ENCODE results near the gene TMPRSS9.
"Not testable (repeated sequence)": the region's sequence is repeated elsewhere in the genome, so short reads cannot be mapped to it uniquely, and the experiment has no call there.

TMPRSS9 gene

GRCh38 chr19:2441096-2441752 lies 81.2 kb downstream of the TMPRSS9 start:
- DNase-seq, result no peak

DNA sequence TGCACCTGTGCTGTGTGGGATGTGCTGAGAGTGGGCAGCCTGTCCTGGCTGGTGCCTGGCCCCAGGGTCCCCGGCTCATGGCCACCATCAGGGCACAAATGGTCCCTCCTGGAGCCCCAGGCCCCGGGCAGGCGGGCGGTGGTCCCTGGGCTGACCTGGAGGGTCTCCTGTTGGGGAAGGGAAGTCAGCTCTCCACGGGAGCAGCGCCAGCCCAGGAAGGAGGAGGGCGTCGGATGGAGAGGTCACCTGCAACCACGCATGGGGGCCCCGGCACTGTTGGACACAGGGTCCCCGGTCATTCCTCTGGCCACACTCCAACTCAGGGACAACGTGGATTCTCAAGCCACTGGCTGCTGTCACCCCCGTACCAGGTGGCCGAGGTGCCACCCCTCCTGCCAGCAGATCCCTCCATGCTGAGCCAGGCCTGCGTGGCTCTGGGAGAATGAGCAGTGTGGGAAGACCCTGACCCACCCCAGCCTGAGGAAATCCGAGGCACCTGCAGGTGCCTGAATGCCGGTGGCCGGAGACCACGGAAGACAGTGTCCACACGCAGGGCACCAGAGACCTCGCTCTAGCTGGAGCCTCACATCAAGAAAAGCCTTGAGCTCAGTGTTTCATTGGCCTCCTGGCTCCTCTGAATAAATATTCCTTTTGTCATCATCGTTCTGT lies 83.2 kb downstream of the TMPRSS9 start:
- no peak for DNase-seq

DNA sequence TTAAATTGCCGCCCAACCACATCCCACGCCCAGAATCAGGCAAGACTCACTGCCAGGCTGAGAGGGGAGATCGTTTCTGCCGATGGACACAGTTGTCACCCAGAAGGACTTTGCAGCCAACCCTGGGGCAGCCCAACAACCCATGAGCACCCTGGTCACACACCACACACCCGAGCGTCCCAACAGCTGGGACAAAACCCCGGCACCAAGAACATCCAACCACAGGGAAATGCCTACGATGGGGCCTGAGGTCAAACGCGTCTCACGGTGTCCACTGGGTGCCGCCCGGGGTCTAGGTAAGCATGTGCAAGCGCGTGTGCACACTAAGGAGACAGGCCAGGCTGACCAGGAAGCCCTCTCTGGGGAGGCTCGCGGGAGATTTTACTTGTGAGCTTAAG lies 83.7 kb downstream of the TMPRSS9 start:
- no peak for DNase-seq

- no peak for DNase-seq
These were observed 84.4 kb downstream of the TMPRSS9 start for GRCh38 chr19:2444251-2445002.

- no peak for DNase-seq
These were observed 86.3 kb downstream of the TMPRSS9 start for GRCh38 chr19:2446381-2446780.

DNA sequence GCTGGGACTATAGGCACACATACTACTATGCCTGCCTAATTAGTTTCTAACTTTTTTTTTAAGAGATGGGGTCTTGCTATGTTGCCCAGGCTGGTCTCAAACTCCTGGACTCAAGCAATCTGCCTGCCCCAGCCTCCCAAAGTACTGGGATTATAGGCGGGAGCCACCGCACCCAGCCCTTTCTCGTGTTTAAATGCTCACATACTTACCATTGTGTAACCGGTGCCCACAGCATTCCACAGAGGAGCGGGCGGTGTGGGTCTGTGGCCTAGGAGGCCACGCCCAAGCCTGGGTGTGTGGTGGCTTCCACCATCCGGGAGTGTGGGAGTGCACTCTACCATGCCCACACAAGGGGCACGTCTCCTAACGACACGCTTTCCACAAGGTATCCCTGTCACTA lies 89.0 kb downstream of the TMPRSS9 start:
- DNase-seq, result no peak

DNA sequence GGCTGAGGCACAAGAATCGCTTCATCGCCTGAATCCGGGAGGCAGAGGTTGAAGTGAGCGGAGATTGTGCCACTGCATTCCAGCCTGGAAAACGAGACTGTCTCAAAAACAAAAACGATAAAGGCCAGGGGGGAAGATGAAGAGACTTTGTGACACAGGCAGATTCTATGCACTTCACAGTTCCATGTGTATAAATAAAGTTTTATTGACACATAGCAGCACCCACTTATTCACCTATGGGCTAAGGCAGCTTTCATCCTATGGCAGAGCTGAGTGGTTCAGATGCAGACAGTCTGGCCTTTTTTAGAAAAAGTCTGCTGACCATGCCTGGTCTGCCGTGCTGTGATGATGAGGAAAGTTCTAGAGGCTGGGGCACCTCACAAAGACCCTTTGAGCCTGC lies 91.1 kb downstream of the TMPRSS9 start:
- no peak for DNase-seq

GRCh38 chr19:2451741-2452140 lies 91.7 kb downstream of the TMPRSS9 start:
- no peak for DNase-seq

- no peak for DNase-seq
These were observed 93.5 kb downstream of the TMPRSS9 start for GRCh38 chr19:2453431-2454025.

GRCh38 chr19:2454199-2454961 lies 94.3 kb downstream of the TMPRSS9 start:
- DNase-seq, result no peak

DNA sequence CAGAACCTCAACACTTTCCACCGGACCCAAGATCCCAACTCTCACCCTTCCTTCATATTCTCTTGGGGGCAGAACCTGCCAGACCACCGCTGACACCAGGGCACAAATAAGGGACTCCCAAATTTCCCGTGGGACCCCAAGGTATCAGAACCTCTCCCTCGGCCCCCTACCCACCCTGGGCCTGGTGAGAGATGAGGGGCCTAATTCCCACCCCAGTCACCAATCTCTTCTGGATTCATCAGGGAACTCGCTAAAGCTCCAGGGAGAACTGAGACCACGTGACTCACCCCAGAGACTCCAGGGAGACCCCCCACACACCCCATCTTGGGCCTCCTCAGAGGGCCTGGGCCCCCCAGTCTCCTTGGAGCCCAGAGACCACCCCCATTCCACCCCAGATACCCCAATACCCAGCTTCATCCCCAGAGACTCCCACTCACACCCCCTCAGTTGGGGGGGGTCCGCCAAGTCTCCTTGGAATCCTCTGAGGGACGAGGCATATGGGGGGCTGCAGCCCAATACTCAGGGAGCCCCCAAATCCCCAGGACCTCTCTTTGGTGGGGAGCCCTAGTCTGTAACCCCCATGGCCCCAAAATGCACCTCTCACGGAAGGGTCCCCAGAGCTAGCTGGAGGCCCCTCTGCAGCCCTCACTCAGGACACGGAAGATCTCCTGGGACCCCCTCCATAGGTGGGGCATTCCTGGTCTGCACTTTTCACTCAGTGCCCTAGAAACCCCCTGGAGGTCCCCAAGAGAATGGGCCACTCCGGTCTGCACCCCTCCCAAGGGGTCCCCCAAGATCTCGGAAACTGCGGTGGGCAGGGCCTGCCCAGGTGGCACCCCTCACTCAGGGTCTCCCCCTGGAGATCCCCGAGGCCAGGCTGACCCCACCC lies 95.1 kb downstream of the TMPRSS9 start:
- DNase-seq, result no peak

DNA sequence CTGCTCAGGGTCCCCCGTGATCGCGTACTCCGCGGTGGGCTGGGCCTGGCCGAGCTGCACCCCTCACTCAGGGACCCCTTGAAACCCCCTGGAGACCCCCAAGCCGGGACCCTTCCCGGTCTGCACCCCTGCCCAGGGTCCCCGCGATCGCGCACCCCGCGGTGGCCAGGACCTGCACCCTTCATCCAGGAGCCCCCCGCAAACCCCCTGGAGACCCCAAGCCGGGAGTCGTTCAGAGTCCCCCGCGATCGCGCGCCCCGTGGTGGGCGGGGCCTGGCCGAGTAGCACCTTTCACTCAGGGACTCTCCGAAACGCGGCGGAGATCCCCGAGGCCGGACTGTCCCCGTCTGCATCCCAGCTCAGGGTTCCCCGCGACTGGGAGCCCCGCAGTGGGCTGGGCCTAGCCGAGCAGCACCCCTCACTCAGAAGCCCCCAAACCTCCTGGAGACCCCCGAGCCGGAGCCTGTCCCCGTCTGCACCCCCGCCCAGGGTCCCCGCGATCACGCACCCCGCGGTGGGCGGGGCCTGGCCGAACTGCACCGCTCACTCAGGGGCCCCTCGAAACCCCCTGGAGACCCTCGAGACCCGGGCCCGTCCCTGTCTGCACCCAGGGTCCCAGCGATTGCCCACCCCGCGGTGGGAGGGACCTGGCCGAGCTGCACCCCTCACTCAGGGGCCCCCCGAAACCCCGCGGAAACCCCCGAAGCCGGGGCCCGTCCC lies 95.9 kb downstream of the TMPRSS9 start:
- DNase-seq, result no peak

DNA sequence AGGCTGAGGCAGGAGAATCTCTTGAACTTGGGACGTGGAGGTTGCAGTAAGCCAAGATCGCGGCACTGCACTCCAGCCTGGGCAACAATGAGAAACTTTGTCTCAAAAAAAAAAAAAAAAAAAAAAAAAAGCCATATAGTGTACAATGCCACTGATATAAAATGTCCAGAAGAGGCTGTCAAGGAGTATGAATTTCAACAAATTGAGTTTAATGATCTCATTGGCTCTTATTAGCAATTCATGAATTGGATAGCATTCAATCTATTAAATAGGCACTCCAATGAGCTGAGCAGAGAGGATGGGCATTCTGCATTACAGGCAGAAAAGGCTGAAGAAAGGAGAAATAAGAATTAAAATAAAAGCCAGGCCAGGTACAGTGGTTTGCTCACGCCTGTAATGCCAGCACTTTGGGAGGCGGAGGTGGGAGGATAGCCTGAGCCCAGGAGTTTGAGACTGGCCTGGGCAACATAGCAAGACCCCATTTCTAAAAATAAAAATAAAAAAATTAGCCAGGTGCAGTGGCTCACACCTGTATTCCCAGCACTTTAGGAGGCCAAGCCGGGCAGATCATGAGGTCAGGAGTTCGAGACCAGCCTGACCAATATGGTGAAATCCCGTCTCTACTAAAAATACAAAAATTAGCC lies 97.5 kb downstream of the TMPRSS9 start:
- DNase-seq, result no peak

GRCh38 chr19:2458054-2458453 lies 98.0 kb downstream of the TMPRSS9 start:
- no peak for DNase-seq

DNA sequence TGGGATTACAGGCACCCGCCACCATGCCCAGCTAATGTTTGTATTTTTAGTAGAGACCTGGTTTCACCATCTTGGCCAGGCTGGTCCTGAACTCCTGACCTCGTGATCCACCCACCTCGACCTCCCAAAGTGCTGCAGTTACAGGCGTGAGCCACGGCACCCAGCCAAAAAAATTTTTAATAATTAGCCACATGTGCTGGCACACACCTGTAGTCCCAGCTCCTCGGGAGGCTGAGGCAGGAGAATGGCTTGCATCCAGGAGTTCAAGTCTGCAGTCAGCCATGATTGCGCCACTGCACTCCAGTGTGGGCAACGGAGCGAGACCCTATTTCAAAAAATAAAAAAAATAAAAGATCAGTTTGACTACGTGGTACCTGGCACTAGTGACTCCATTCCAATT lies 98.7 kb downstream of the TMPRSS9 start:
- DNase-seq, result not testable (repeated sequence)

DNA sequence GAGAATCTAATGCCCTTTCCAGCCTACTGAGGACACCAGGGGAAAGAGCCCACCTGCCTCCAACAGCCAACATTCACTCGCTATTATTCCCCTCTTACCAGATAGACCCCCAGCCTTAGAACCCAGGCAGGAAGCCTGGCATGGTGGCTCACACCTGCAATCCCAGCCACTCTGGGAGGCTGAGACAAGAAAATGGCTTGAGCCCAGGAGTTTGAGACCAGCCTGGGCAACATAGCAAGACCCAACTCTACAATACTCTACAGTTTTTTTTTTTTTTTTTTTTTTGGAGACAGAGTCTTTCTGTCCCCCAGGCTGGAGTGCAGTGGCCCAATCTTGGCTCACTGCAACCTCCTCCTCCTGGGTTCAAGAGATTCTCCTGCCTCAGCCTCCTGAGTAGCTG lies 100.2 kb downstream of the TMPRSS9 start:
- no peak for DNase-seq

GRCh38 chr19:2461751-2462634 lies 101.9 kb downstream of the TMPRSS9 start:
- DNase-seq, result peak; percentile 71

DNA sequence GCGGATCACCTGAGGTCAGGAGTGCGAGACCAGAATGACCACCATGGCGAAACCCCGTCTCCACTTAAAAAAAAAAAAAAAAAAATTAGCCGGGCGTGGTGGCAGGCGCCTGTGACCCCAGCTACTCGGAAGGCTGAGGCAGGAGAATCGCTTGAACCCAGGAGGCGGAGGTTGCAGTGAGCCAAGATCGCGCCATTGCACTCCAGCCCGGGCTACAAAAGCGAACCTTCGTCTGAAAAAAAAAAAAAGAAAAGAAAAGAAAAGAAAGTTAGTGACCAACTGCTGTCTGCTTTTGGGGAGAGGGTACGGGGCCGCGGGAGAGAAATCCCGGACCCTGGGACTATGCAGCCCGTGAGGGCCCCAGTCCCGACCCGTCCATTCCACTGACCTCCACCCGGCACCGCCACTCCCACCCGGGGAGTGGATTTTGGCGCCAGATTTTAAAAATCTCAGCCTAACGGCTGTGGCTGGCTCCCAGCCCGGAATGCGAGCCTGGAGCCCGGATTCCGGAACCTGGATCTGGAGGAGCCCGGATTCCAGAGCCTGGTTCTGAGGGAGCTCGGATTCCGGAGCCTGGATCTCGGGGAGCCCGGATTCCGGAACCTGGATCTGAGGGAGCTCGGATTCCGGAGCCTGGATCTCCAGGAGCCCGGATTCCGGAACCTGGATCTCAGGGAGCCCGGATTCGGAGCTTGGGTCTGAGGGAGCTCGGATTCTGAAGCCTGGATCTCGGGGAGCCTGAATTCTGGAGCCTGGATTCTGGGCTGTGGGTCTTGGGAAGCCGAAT lies 102.8 kb downstream of the TMPRSS9 start:
- peak; percentile 97 for DNase-seq

DNA sequence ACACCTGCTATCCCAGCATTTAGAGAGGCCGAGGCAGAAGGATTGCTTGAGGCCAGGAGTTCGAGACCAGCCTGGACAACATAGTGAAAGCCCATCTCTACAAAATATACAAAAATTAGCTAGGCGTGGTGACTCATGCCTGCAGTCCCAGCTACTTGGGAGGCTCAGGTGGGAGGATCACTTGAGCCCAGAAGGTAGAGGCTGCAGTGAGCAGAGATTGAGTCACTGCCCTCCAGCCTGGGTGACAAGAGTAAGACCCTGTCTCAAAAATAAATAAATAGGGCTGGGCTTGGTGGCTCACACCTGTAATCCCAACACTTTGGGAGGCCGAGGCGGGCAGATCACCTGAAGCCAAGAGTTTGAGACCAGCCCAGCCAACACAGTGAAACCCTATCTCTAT lies 103.6 kb downstream of the TMPRSS9 start:
- not testable (repeated sequence) for DNase-seq

All from T1000 (cell line).